Measurements from ENCODE around the gene ABL1. TPM values are rescaled to one million over a fixed set of nuclear protein-coding genes. Genes with fewer than 3 reads are reported as not detected.

ABL1 gene
- total RNA-seq, 1 experiment from 2014 or later = 27.6 TPM

DNA sequence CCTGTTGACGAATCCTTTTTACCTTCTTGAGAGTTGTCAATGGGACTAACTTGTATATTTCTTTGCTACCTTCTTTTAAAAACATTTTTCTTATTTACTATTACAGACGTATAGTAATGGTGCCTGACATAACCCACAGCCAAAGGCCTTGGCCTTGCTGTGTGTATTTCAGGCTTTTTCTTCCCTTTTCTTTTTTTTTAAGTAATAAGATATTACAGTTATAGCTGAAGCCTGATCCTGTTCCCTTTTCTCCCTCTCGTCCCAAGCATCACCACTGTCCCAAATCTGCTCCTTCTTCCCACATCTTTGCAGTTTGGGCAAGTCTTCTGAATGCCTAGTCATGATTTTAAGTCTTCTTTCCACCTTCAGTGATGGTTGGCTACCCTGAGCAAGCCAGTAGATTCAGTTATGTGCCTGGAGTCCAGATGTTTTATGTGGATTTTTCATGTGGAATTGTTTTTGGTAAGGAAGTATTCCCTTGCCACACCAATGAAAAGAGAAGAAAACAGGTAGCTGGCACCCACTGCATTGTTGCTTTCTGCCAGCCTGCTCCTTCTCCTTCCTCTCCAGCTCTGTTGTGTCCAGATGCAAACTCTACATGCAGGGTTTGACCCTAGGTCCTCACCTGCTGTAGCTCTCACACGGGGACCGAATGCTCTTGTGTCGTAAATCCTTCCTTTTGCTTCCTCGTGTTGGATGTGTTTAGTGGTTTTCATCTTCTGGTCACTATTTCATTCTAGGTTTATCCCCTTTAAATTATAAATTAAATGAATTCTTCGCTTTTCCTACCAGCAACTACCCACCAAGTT lies 26.5 kb downstream of the ABL1 start:
- no peak for DNase-seq (ENCODE audit: low read depth)
- in situ Hi-C loops (cut with HindIII; ENCODE audit: low pct_unique_long_range_greater_than_20kb, low sequenced_read_pairs) = no loop called here

DNA sequence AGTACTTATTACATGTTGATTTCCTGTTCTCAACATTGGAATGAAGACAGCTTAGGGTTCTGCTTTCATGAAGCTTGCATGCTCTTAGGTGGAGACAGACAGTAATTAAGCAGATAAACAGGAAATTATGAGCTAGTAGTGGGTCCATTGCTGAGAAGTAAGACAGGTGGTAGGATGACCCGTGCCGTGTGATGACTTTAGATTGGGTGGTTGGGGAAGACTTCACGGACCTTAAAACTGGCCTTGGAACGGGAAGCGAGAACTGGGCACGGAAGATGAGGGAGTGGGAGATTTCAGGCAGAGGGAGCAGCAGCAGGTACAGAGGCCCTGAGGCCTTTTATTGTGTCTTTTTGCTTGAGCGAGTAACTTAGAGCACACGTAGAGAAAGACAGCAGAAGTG lies 27.2 kb downstream of the ABL1 start:
- in situ Hi-C loops (cut with HindIII; ENCODE audit: low pct_unique_long_range_greater_than_20kb, low sequenced_read_pairs) = no loop called here
- no peak for DNase-seq (ENCODE audit: low read depth)

DNA sequence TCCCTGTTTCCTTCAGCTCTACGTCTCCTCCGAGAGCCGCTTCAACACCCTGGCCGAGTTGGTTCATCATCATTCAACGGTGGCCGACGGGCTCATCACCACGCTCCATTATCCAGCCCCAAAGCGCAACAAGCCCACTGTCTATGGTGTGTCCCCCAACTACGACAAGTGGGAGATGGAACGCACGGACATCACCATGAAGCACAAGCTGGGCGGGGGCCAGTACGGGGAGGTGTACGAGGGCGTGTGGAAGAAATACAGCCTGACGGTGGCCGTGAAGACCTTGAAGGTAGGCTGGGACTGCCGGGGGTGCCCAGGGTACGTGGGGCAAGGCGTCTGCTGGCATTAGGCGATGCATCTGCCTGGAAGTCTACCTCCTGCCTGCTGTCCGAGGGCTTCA lies 27.7 kb downstream of the ABL1 start:
- DNase-seq (ENCODE audit: low read depth) = no peak
- in situ Hi-C loops (cut with HindIII; ENCODE audit: low pct_unique_long_range_greater_than_20kb, low sequenced_read_pairs) = no loop called here

DNA sequence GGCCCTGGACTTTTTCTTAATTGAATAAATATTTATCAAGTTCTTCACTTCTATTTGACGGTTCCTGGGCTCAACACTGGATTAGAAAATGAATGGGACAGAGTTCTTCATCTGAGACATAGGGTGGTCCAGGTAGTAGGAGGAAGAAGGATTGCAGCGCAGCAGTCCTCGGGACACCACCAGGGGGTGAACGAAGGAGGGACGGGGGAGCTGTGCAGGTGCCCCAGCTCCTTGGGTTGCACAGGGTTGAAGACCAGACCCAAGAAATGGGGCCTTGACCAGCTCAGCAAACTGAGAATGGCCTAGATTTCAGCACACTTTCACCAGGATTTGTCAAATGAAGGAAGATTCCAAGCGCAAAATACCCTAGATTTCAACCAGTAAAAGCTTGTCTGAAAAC lies 29.5 kb downstream of the ABL1 start:
- in situ Hi-C loops (cut with HindIII; ENCODE audit: low pct_unique_long_range_greater_than_20kb, low sequenced_read_pairs) = no loop called here

DNA sequence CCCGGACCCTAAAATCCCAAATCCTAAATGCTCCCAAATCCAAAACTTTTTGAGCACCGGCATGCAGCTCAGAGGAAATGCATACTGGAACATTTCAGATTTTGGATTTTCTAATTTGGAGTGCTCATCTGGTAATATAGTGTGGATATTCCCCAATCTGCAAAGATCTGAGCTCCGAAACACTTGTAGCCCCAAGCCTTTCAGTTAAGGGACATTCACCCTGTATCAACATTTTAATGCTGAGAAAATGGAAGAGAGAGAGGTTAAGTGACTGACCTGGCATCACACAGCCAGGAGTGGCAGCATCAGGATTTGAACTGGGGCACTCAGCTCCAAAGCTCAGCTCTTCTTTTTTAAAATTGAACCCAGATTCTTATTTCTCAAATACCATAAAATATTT lies 30.9 kb downstream of the ABL1 start:
- in situ Hi-C loops (cut with HindIII; ENCODE audit: low pct_unique_long_range_greater_than_20kb, low sequenced_read_pairs) = no loop called here
- no peak for DNase-seq (ENCODE audit: low read depth)

More for the DNA sequence above, 29.5 kb downstream of the ABL1 start:
- no peak for DNase-seq (ENCODE audit: low read depth)

DNA sequence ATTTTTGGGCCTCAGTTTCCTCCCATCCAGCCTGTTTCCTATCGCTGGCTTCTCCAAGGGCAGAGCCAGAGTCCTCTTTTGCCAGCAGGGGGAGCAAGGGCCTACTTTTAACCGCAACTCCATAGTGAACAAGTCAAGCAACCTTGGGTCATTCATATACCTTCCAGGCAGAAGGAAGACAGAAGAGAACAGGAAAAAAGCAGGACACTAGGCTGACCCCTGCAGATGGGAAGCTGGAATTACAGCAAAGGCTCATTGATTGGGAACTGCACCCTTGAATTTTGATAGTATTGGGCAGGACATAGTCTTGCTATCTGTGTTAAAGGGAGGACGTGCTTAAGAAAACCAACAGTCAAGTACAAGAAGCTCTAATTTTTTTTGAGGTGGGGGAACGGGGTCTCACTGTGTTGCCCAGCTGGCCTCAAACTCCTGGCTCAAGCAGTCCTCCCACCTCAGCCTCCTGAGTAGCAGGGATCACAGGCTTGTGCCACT lies 31.5 kb downstream of the ABL1 start:
- DNase-seq (ENCODE audit: low read depth) = peak; percentile 84
- in situ Hi-C loops (cut with HindIII; ENCODE audit: low pct_unique_long_range_greater_than_20kb, low sequenced_read_pairs) = no loop called here

DNA sequence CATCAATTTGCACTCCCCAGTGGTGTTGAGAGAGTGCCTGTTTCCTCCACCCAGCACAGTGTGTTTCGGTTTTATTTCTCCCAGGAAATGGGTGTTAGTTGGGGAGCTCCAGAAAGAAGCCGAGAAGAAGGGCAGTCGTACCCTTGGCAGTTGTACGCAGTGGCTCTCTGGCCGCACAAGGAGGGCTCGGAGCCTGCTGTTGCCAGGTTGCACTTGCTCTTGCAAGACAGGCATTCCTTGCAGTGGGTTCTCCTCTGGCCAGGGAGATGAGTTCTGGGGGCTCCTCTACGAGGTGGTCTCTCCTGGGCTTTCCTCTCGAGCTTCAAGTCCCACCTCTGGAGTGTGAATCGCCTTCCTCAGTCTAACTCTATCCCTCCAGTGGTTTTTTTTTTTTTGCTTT lies 32.5 kb downstream of the ABL1 start:
- in situ Hi-C loops (cut with HindIII; ENCODE audit: low pct_unique_long_range_greater_than_20kb, low sequenced_read_pairs) = no loop called here
- no peak for DNase-seq (ENCODE audit: low read depth)

DNA sequence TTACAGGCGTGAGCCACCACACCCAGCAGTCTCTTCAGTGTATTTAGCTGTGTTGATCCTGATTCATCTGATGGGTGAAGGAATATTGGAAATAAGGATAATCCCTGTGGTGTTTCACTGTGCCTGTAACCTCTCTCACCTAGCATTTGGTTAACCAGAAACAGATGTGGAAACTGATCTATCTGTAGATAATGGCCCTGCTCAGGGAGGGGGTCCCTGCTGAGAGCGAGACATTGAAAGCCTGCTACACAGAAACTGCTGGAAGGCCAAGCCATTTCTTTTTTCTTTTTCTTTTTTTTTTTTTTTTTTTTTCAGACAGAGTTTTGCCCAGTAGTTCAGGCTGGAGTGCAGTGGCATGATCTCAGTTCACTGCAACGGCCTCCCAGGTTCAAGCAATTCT lies 33.2 kb downstream of the ABL1 start:
- no peak for DNase-seq (ENCODE audit: low read depth)
- in situ Hi-C loops (cut with HindIII; ENCODE audit: low pct_unique_long_range_greater_than_20kb, low sequenced_read_pairs) = no loop called here

DNA sequence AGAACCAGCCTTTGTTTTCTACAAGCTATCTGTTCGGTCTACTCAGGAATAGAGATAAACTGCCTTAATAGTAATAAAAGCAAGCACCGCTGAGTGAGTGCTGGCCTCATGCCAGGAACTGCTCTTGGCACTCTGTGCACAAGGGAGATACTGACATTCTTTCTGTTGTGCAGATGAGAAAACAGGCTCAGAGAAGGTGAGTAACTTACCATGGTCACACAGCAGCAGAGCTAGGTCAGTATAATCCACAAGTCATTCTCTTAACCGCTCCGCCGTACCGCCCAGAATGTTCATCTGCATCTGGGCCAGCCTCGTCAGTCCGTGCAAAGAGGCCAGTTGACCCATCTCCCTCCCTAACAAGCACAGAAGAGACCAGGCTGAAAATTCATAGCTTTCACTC lies 34.2 kb downstream of the ABL1 start:
- in situ Hi-C loops (cut with HindIII; ENCODE audit: low pct_unique_long_range_greater_than_20kb, low sequenced_read_pairs) = no loop called here
- no peak for DNase-seq (ENCODE audit: low read depth)

DNA sequence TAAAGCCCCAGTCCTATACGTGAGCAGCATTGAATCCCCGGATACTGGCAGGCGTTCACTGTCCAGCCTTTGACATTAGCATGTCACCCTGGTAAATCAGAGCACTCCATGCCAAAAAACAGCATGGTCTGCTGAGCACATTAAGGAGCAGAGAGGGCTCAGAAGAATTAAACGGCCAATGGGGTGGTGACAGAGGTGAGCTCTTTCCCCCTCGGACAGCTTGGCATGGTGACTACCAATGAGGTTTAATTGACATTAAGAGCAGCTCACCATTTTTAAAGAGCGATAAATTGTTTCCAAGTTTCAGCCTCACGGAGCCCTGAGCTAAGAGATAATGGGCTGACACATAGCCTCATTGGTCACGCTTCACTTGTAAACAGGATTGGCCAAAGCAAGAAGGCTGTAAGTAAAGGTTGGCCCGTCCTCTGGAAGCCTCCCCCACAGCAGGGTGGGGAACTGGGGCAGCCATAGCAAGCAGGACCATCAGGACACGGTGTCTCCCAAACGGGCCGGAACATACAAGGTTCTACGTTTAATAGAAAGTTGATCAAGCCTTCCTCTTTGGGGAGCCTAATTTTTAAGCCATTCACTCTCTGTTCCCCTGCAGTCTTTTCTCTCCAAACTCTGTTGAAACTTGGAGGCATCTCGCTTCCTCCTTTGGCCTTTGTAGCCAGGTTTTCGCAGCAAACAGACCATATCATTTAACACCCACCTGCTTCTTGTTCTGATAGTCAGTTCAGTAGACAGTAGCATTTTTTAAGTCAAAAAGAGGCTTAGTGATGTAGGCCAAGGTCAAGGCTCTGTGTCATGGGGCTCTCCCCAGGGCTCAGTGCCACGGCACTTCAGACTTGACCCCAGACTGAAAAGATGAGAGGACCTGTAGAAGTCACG lies 35.7 kb downstream of the ABL1 start:
- DNase-seq (ENCODE audit: low read depth) = peak; percentile 60
- in situ Hi-C loops (cut with HindIII; ENCODE audit: low pct_unique_long_range_greater_than_20kb, low sequenced_read_pairs) = no loop called here

DNA sequence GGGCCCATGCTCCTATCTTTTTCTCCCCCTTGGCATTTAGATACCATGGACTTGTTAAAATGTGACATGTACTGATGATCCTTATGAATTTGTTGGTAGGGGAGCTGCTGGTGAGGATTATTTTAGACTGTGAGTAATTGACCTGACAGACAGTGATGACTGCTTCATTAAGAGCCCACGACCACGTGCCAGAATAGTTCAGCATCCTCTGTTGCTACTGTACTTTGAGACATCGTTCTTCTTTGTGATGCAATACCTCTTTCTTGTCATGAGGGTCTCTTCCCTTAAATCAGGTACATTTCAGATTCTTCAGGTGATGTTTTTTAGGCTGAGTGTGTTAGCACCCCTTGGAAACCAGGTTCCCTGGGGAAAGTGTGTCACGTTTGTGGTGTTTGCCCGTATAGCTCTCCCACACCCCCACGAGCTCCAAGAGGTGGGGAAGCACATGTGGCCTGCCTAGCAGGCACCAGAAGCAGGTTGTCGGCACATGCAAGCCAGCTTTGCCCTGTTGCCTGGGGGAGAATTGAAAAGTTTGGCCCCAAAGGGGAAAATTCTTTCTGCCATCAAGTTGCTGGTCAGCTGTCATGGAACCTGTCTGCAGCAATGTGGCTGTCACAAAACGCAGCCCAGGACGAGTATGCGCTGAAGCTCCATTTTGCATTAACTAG lies 36.5 kb downstream of the ABL1 start:
- in situ Hi-C loops (cut with HindIII; ENCODE audit: low pct_unique_long_range_greater_than_20kb, low sequenced_read_pairs) = no loop called here
- no peak for DNase-seq (ENCODE audit: low read depth)

DNA sequence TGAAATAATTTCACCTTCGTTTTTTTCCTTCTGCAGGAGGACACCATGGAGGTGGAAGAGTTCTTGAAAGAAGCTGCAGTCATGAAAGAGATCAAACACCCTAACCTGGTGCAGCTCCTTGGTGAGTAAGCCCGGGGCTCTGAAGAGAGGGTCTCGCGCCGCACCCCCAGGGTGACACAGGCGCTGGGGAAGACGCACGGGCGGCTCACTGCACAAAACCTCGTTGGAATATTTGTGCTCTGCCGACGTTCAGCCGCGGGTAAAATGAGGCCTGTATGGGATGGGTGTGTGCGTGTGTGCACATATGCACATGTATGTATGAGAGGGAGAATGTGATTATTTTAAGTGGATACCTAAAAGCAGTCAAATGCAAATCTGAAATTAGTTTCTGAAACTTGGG lies 37.0 kb downstream of the ABL1 start:
- in situ Hi-C loops (cut with HindIII; ENCODE audit: low pct_unique_long_range_greater_than_20kb, low sequenced_read_pairs) = no loop called here
- DNase-seq (ENCODE audit: low read depth) = no peak

DNA sequence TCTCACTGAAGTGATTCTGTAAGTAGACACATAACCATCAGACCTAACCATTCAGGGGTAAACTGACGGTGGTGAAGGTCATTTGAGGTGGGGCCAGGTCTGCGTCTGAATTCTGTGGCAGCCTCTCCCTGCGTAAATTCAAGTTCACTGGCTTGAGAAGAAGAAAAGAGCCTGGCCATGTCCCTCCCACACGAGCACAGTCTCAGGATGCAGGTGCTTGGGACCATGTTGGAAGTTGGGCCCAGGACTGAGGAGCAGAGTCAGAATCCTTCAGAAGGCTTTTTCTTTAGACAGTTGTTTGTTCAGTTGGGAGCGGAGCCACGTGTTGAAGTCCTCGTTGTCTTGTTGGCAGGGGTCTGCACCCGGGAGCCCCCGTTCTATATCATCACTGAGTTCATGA lies 37.5 kb downstream of the ABL1 start:
- in situ Hi-C loops (cut with HindIII; ENCODE audit: low pct_unique_long_range_greater_than_20kb, low sequenced_read_pairs) = no loop called here
- DNase-seq (ENCODE audit: low read depth) = no peak

DNA sequence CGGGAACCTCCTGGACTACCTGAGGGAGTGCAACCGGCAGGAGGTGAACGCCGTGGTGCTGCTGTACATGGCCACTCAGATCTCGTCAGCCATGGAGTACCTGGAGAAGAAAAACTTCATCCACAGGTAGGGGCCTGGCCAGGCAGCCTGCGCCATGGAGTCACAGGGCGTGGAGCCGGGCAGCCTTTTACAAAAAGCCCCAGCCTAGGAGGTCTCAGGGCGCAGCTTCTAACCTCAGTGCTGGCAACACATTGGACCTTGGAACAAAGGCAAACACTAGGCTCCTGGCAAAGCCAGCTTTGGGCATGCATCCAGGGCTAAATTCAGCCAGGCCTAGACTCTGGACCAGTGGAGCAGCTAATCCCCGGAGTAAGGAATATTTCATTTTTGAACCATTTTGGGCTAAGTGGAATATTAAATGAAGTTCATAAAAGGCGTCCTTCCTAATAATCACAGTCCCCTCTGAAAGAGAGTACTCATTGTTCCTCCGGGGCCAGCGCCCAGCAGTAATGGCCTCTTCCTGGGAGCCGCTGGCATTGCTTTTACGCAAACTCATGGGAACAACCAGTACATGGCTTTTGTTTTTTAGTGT lies 38.0 kb downstream of the ABL1 start:
- in situ Hi-C loops (cut with HindIII; ENCODE audit: low pct_unique_long_range_greater_than_20kb, low sequenced_read_pairs) = no loop called here
- no peak for DNase-seq (ENCODE audit: low read depth)

DNA sequence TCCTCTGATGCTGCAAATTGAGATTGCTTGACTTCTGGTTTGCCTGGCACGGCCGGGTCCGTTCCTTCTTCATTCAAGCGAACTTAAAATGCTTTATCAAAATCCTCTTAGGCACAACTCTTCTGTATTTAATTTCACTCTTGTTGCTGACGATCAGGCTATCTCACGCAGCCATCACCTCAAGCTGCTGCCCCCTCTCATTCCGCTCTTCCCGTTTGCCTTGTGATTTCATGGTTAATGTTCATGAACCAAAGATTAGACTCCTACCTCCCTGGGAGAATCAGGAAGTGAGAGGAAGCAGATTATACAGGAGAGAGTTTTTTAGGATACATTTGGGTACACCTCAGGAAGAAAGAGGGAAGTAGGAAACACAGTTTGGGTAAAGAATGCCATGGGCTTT lies 38.9 kb downstream of the ABL1 start:
- in situ Hi-C loops (cut with HindIII; ENCODE audit: low pct_unique_long_range_greater_than_20kb, low sequenced_read_pairs) = no loop called here
- no peak for DNase-seq (ENCODE audit: low read depth)

DNA sequence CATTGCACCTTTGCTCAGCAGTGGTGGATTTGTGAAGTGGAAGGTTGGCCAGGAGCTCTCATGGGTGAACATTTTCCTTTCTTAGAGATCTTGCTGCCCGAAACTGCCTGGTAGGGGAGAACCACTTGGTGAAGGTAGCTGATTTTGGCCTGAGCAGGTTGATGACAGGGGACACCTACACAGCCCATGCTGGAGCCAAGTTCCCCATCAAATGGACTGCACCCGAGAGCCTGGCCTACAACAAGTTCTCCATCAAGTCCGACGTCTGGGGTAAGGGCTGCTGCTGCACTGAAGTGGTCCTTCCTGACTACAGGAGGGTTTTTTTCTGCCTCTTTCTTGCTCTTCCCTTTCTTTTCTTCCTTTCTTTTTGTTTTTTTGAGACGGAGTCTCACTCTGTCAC lies 39.7 kb downstream of the ABL1 start:
- in situ Hi-C loops (cut with HindIII; ENCODE audit: low pct_unique_long_range_greater_than_20kb, low sequenced_read_pairs) = no loop called here

DNA sequence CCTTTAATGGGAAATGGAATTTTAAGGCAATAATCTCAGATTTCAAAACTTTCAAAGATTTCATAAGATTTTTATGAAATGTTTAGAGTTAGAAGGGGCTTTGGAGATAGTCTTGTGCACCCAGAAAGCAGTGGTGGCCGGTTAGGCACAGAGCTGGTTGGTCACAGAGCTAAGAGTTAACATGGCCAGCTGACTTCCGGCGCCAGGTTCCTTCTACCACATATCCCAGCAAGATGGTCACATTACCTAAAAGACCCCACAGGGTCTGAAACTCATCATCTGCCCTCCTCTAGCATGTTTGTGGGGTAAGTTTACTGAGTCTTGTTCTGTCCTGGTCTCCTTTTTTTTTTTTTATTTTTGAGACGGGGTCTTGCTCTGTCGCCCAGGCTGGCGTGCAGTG lies 42.2 kb downstream of the ABL1 start:
- in situ Hi-C loops (cut with HindIII; ENCODE audit: low pct_unique_long_range_greater_than_20kb, low sequenced_read_pairs) = no loop called here
- no peak for DNase-seq (ENCODE audit: low read depth)

More for the DNA sequence above, 39.7 kb downstream of the ABL1 start:
- DNase-seq (ENCODE audit: low read depth) = no peak

DNA sequence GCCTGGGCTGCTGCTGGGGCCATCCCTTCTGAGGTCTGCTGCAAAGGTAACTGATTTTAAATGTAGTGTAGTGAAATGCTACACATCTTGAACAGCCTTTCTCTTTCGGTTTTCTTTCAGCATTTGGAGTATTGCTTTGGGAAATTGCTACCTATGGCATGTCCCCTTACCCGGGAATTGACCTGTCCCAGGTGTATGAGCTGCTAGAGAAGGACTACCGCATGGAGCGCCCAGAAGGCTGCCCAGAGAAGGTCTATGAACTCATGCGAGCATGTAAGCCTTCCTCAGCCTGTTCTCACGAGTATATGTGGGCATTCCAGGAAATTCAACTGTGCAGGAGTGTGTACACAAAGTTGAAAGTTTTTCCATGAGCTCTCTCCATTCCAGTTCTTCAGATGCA lies 43.2 kb downstream of the ABL1 start:
- no peak for DNase-seq (ENCODE audit: low read depth)
- in situ Hi-C loops (cut with HindIII; ENCODE audit: low pct_unique_long_range_greater_than_20kb, low sequenced_read_pairs) = no loop called here

Data from Caki2 (cell line).